GM15510 (cell line): ENCODE measurements around the gene DDX56.

ENCODE experiments used
- POLR2A ChIP-seq: IDR thresholded peaks from 3 replicates; pipeline ENCODE4 v1.6.1; 2011; ENCODE audit warnings: borderline replicate concordance; ENCODE audit not compliant: insufficient read length; ENCODE audit errors: extremely low read depth

The DDX56 gene

DNA sequence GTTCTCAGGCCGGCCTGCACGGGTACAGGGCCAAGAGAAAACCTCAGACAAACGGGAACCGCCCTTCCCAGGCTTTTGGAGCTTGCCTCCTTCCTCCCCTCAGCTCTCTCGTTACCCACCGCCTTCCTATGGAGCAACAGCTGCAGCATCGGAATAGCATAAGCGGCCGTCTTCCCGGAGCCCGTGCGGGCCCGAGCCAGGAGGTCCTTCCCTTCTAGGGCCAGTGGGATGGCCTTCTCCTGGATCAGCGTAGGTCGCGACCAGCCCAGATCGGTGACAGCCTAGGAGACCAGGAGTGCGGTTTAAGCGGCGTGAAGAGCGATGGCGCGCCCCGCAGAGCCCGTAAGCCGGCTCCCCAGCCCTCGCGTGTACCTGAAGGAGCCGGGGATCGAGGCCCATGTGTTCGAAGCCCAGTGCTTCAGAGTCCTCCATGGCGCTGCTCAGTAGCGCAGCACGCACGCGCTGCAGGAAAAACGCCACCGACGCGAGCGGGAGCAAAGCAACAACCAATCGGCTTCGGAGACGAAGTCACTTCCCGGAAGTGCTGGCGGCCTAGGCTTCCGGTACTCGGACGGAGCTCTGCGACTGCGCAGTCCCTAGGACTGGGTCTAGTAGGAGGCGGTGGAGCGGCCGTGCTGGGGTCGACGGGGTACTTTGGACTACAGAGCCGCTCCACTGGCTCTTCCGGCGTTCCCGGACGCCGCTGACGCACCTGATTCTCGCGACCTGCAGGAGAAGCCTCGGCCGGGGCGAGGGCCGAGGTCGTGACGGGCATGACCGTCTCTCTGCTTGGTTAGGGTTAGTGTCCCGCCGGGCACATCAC, at the start of gene DDX56:
Gene DDX56, minus strand, starts transcription at position 445 of the 823 bp plus-strand sequence. Its CDS starts 13 bp downstream, at position 432.
- peak; percentile 99 for TF ChIP-seq POLR2A

GRCh38 chr7:44622342-44623151, 48.8 kb upstream of the DDX56 start:
- TF ChIP-seq POLR2A = peak; percentile 14

GRCh38 chr7:44621750-44622103, 48.0 kb upstream of the DDX56 start:
- no peak for TF ChIP-seq POLR2A

GRCh38 chr7:44621034-44621749, 47.5 kb upstream of the DDX56 start:
- TF ChIP-seq POLR2A = no peak

DNA sequence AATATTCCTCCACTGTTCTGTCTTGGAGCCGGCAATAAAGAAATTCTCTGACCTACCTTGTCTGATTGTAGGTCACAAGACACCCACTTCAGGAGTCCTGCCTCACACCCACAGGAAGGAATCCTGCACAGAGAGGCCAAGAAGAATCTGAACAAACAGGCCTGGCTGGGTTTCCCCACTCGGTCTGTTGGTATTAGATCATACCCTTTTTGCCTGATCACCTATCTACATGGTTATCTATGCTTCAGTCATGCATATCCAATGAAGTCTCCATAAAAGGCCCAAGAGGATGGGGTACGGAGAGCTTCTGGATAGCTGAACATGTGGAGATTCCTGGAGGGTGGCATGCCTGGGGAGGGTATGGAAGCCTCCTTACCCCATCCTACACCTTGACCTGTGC, 45.0 kb upstream of the DDX56 start:
- no peak for TF ChIP-seq POLR2A

DNA sequence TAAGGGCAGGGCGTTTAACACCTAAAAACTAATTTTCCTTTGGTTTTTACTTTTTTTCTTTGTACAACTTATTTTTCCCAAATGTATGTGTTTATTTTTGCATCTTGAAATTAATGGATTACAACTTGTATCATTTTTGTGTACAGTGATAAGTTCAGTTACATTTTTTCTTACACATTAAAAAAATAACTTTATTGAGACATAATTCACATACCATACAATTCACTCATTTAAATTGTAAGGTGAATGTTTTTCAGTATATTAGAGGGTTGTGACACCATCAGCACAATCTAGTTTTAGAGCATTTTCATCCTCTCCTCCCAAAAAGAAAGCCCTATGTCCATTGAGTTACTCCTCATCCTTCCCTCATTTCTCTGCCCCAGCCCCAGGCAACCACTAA, 44.3 kb upstream of the DDX56 start:
- TF ChIP-seq POLR2A = no peak

DNA sequence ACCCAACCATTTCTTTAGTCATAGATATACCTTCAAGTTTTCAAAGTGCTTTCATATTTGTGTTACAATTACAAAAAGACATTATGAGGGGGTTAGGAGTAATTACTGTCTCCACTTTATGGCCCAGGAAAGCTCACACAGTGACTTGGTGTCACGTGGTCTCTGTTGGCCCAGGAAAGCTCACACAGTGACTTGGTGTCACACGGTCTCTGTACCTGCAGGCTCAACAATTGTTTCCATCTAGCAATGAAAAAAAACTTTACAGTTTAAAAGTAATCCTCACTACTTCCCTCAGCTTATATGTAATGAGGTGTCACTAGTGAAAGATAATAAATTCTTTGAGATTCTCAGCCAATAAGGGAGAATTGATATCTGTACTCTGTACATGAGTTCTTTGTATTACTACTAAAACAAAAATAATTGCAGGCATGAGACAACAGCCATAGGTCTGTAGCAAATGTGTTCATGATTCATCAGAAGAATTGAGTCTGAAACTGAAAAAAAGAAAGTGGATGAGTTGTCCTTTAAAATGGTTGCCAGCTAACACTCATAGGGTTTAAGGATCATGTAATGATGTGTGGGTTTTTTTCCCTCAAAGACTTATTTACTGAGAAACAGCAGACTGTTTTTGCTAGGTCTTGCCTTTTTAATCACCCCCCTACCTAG, 43.6 kb upstream of the DDX56 start:
- no peak for TF ChIP-seq POLR2A

DNA sequence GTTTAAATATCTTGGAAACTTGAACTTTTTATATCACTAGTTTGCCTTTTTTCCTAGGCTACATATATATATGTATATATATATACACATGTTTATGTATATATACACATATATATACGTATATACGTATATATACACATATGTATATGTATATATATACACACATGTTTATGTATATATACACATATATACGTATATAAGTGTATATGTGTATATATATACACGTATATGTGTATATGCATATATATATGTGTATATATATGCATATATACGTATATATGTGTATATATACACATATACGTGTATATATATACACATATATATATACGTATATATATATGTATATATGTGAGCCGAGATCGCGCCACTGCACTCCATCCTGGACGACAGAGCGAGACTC, 42.8 kb upstream of the DDX56 start:
- TF ChIP-seq POLR2A = no peak

- no peak for TF ChIP-seq POLR2A
These were observed 42.1 kb upstream of the DDX56 start for GRCh38 chr7:44615793-44616192.

DNA sequence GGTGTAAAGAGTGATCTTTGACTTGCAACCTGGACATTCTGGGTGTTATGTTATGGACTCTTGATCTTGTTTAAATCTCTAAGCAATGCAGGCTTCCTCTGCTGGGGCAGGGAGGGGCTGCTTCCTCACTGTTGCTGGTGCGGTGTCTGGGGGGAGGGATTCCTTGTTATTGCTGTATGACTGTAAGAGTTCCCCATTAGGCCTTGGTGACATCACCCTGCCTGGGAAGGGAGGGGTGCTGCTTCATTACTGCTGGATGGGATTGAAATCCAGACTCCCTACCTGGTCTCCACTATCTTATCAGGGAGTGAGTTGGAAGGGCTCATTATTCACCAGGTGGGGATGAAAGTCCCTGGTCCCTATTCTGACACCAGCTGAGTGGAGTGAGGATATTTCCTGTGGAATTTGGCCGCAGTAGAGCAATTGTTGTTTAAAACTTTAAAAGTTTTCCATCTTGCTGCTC, 41.5 kb upstream of the DDX56 start:
- TF ChIP-seq POLR2A = no peak

DNA sequence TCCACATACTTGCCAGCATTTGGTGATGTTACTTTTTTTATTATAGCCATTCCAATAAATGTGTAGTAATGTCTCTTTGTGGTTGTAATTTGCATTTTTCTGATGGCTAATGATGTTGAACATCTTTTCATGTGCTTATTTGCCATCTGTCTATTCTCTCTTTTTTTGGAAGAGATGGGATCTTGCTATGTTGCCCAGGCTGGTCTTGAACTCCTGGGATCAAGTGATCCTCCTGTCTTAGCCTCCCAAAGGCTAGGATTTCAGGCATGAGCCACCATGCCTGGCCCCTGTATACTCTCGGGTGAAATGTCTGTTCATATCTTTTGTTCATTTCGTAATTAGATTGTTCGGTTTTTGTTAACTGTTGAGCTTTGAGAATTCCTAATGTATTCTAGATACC, 36.1 kb upstream of the DDX56 start:
- TF ChIP-seq POLR2A = no peak

DNA sequence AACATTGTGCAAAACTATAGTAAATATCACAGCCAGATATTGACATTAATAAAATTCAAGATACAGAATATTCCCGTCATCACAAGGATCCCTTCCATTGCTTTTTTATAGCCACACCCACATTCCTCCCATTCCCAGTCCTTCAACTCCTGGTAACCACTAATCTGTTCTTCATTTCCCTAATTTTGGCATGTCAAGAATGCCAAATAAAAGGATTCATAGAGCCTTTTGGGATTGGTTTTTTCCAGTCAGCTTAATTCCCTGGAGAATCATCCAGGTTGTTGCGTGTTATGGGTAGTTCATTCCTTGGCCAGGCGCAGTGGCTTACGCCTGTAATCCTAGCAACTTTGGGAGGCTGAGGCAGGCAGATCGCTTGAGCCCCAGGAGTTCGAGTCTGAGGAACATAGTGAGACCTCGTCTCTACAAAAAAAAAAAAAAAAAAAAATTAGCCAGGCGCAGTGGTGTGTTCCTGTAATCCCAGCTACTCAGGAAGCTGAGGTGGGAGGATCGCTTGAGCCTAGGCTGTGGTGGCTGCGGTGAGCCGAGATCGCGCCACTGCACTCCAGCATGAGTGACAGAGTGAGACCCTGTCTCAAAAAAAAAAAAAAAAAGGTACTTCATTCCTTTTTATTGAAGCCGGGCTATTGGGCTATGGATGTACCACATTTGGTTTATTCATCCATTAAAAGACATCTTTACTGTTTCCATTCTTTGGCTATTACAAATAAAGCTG, 35.4 kb upstream of the DDX56 start:
- TF ChIP-seq POLR2A = no peak

- no peak for TF ChIP-seq POLR2A
These were observed 33.7 kb upstream of the DDX56 start for GRCh38 chr7:44607141-44608068.
